GM19455 (cell line): ENCODE measurements around the gene MPHOSPH6.
"Not testable (repeated sequence)": the region's sequence is repeated elsewhere in the genome, so short reads cannot be mapped to it uniquely, and the experiment has no call there.

Experiments
- ATAC-seq: cut with Tn5 transposase; IDR thresholded peaks from one replicate; pipeline ENCODE4 v1.9.1; 2021; ENCODE audit not compliant: unreplicated experiment

MPHOSPH6 gene

GRCh38 chr16:82176204-82176603, 6.2 kb upstream of the MPHOSPH6 start:
- no peak for ATAC-seq

- ATAC-seq: no peak
Observed at GRCh38 chr16:82175627-82176026, 5.6 kb upstream of the MPHOSPH6 start.

GRCh38 chr16:82167670-82168069, 2.4 kb downstream of the MPHOSPH6 start:
- ATAC-seq: no peak

GRCh38 chr16:82160226-82160625, 9.8 kb downstream of the MPHOSPH6 start:
- no peak for ATAC-seq

GRCh38 chr16:82157836-82158235, 12.2 kb downstream of the MPHOSPH6 start:
- ATAC-seq: no peak

DNA sequence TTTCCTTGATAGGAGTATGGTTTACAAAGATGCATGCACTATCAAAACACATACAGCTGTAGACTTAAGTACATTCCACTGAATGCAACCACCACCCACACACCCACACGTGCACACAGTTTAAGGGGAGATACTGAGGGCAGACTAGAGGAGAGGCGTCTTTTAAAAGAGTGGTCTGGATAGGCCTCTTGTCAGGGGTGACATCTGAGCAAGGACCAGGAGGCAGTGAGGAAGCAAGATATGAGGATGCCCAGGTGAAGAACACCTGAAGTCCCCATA, 12.6 kb downstream of the MPHOSPH6 start:
- no peak for ATAC-seq

DNA sequence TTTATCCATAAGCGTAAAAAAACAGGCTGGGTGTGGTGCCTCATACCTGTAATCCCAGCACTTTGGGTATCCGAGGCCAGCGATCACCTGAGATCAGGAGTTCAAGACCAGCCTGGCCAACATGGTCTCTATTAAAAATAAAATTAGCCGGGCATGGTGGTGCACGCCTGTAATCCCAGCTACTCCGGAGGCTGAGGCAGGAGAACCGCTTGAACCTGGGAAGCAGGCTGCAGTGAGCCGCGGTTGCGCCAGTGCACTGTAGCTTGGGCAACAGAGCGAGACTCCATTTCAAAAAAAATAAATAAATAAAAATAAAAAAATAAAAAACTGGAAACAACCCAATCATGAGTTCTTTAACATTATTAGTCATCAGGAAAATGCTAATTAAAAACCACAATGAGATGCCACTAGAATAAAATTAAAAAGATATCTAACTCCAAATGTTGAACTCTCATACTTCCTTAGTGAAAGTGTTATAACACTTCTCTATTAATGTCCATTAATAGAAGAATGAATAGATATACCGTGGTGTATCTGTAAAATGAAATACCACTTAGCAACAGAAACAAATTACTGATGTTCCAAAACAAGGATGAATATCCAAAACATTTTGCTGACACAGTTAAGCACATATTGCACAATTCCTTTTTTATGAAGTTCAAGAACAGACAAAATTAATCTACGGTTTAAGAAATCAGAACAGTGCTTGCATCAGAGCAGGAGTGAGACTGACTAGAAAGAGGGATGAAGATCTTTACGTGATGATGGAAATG, 13.1 kb downstream of the MPHOSPH6 start:
- no peak for ATAC-seq

- no peak for ATAC-seq
Observed at GRCh38 chr16:82152641-82153112, 17.3 kb downstream of the MPHOSPH6 start.

GRCh38 chr16:82152196-82152595, 17.8 kb downstream of the MPHOSPH6 start:
- ATAC-seq: no peak

DNA sequence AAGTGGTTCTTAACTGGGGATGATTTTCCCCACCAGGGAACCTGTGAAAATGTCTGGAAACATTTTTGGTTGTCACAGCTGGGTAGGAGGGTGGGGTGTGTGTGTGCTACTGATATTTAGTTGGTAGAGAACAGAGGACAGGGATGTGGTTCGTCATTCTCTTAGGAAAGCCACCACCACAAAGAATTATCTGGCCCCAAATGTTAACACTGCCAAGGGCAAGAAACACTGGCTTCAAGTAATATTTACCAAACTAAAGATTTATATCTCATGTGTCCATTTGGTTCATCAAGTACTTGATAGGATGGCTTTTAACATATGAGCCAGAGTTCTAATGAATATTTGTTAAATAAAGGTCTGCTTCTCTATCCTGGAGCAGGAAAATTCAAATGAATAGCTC, 19.5 kb downstream of the MPHOSPH6 start:
- no peak for ATAC-seq

DNA sequence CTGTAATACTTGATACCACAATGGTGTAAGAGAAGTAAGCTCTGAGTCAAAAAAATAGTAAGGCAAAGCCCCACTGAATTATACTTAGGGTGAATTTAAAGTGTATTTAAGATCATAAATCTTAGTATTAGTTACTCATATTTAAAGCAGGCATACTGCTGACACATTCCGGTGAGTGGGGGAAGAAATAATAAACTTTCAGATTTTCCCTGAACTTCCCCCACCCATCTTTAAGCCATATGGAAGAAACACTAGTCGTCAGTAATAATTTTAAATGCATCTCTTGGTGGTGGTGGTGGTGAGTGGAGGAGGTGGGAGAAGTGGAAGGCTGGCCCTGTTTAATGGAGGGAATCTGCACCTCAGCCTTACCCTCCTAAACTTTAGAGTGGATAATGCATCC, 20.5 kb downstream of the MPHOSPH6 start:
- no peak for ATAC-seq

- no peak for ATAC-seq
Observed at GRCh38 chr16:82147546-82147945, 22.5 kb downstream of the MPHOSPH6 start.

GRCh38 chr16:82146957-82147356, 23.1 kb downstream of the MPHOSPH6 start:
- ATAC-seq: no peak

- ATAC-seq: no peak
Observed at GRCh38 chr16:82146556-82146955, 23.5 kb downstream of the MPHOSPH6 start.

- ATAC-seq: not testable (repeated sequence)
Observed at GRCh38 chr16:82139286-82139571, 30.8 kb downstream of the MPHOSPH6 start.

- no peak for ATAC-seq
Observed at GRCh38 chr16:82138478-82139285, 31.3 kb downstream of the MPHOSPH6 start.

DNA sequence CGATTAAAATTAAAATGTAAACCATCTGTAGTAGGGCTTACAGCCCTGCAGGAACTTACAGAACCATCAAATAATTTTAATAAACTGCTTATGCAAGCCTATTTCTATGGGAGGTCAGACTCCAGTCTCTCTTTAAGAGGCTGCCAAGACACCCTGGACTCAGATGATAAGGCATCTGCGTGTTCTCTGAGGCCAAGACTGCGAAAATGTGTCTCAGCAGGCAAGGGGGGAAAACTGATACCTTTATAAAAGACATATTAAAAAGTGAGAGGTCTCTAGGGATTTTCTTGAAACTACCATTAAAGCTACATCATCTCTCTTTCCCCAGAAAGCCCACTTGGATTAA, 32.2 kb downstream of the MPHOSPH6 start:
- no peak for ATAC-seq

- ATAC-seq: no peak
Observed at GRCh38 chr16:82136956-82137821, 32.8 kb downstream of the MPHOSPH6 start.

DNA sequence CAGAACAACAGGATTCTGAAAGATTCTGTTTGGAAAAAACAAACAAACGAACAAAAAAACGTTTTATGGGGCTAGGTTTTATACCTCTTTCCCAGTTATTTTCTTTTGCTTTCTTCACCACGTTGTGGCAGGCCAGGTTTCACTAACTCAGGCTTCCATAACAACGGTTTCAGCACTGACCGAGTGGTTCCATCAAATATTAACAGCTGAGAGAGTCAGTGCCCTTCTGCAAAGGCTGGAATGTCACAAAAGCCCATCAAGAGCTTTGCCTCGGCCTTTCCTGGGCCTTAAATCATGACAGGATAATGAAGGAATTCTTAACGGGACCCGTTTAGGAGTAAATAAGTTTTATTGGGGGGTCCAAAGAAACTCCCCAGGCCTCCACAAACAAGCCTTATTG, 34.2 kb downstream of the MPHOSPH6 start:
- no peak for ATAC-seq

DNA sequence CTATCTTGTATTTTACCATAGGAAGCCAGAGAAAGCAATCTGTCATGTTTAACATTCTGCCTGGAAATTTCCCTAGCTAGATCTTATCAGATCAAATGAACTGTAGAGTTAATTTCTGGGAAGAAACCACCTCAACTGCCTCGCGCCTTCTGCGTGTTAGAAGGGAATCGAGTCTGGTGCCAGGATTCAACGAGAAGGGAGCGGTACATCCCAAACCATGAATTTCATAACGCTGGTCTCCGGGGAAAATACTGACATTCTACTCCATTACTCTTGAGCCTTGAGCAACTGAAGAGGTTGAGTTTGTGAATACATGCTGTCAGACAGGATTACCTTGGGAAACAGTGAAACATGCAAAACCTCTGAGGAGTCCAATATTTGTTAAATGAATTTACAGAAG, 35.2 kb downstream of the MPHOSPH6 start:
- no peak for ATAC-seq

GRCh38 chr16:82133798-82134197, 36.2 kb downstream of the MPHOSPH6 start:
- ATAC-seq: no peak

DNA sequence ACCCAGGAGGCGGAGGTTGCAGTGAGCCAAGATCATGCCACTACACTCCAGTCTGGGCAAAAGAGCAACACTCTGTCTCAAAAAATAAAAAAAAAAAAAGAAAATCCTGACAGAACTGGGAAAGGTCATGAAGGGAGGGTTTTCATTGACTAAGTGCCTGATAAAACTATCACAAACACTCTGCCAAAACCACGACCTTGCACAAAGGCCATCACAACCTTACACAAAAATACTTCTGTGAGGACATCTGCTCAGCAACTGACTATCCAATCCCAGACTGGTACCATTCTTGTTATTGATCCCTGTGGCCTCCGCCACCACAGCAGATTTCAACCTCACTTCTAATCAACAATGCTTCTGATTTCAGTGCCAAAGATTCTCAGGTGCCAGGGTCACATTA, 40.1 kb downstream of the MPHOSPH6 start:
- ATAC-seq: no peak
